DND-41 (cell line): Measurements from ENCODE around the gene EEF2K.

Experiments
- ATAC-seq: fragments of 200-7000 bp; cut with Tn5 transposase; 3 replicates; pipeline ENCODE4 v1.9.1; 2021; ENCODE audit warnings: low read depth; ENCODE audit not compliant: insufficient read depth
- DNase-seq: peaks from one replicate; pipeline ENCODE4 v3.0.0-alpha.2; 2020
- H2AFZ ChIP-seq: 2 replicates; pipeline ENCODE4 v1.6.0; 2012; ENCODE audit warnings: low read depth, low read length
- H3K27ac ChIP-seq: 2 replicates; pipeline ENCODE4 v1.5.1; 2012; ENCODE audit warnings: low read length, inconsistent platforms
- H3K27me3 ChIP-seq: fragments of 200-600 bp; sonication (generic); 2 replicates; pipeline ENCODE4 v1.6.0; 2012; ENCODE audit warnings: low read length, mild to moderate bottlenecking, inconsistent platforms; ENCODE audit not compliant: insufficient read depth, poor library complexity
- H3K36me3 ChIP-seq: 2 replicates; pipeline ENCODE4 v1.5.1; 2012; ENCODE audit warnings: low read length, inconsistent platforms; ENCODE audit not compliant: insufficient read depth
- H3K4me1 ChIP-seq: 2 replicates; pipeline ENCODE4 v1.5.1; 2012; ENCODE audit warnings: mild to moderate bottlenecking, low read length; ENCODE audit not compliant: insufficient read depth
- H3K4me2 ChIP-seq: 2 replicates; pipeline ENCODE4 v1.6.0; 2012; ENCODE audit warnings: mild to moderate bottlenecking, moderate library complexity, low read length, inconsistent platforms; ENCODE audit not compliant: insufficient read depth
- H3K4me3 ChIP-seq, 2 experiments: fragments of 200-600 bp in 1 of 2; shearing (Covaris generic) in 1 of 2; 2 replicates each; pipeline ENCODE4 v1.5.1; 2012 to 2016; ENCODE audit warnings: inconsistent platforms in 2 of 2, low read length in 2 of 2, mild to moderate bottlenecking in 2 of 2, low read depth in 1 of 2, moderate library complexity in 1 of 2
- H3K79me2 ChIP-seq: 2 replicates; pipeline ENCODE4 v1.6.0; 2012; ENCODE audit warnings: low read length, inconsistent platforms; ENCODE audit not compliant: insufficient read depth
- H3K9ac ChIP-seq: 2 replicates; pipeline ENCODE4 v1.6.0; 2012; ENCODE audit warnings: low read depth, mild to moderate bottlenecking, inconsistent platforms, low read length, moderate library complexity
- H3K9me3 ChIP-seq: 2 replicates; pipeline ENCODE4 v1.5.1; 2012; ENCODE audit warnings: low read length, moderate library complexity, mild to moderate bottlenecking, inconsistent platforms; ENCODE audit not compliant: insufficient read depth, severe bottlenecking
- H4K20me1 ChIP-seq: 2 replicates; pipeline ENCODE4 v1.6.0; 2012; ENCODE audit warnings: low read length; ENCODE audit not compliant: insufficient read depth
- EZH2 ChIP-seq: IDR thresholded peaks from 3 replicates; pipeline ENCODE4 v1.6.1; 2012; ENCODE audit warnings: borderline replicate concordance, low read depth, mild to moderate bottlenecking, moderate library complexity, low read length, inconsistent platforms; ENCODE audit not compliant: severe bottlenecking
- TF ChIP-seq, protein P1 (sequence below): IDR thresholded peaks from 2 replicates; pipeline ENCODE4 v1.5.1; 2012; ENCODE audit warnings: borderline replicate concordance, low read length, moderate library complexity, mild to moderate bottlenecking; ENCODE audit not compliant: poor library complexity, severe bottlenecking; ENCODE audit errors: extremely low read depth

EEF2K gene

DNA sequence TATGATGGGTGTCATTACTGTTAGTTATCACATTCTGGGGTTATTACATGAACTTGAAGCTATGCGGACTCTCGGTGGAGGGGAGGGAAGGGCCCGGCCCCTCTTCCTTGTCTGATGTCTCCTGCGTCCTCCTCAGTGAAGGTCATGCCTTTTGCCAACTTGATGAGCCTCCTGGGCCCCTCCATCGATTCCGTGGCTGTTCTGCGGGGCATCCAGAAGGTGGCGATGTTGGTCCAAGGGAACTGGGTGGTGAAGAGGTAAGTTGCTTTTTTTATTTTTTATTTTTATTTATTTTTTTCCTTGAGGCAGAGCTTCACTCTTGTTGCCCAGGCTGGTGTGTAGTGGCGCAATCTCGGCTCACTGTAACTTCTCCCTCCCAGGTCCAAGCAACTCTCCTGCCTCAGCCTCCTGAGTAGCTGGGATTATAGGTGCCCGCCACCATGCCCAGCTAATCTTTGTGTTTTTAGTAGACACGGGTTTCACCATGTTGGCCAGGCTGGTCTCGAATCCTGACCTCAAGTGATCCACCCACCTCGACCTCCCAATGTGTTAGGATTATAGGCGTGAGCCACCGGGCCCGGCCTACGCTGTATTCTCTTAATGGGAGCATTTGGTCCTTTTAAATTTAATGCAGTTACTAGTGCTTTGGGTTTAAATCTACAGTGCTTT lies 112.7 kb downstream of the EEF2K start:
- no peak overlapping the region for H3K4me3 ChIP-seq
- 0 out of 3 replicates have a peak, but pooled peaks have one; percentile 43 for ATAC-seq

DNA sequence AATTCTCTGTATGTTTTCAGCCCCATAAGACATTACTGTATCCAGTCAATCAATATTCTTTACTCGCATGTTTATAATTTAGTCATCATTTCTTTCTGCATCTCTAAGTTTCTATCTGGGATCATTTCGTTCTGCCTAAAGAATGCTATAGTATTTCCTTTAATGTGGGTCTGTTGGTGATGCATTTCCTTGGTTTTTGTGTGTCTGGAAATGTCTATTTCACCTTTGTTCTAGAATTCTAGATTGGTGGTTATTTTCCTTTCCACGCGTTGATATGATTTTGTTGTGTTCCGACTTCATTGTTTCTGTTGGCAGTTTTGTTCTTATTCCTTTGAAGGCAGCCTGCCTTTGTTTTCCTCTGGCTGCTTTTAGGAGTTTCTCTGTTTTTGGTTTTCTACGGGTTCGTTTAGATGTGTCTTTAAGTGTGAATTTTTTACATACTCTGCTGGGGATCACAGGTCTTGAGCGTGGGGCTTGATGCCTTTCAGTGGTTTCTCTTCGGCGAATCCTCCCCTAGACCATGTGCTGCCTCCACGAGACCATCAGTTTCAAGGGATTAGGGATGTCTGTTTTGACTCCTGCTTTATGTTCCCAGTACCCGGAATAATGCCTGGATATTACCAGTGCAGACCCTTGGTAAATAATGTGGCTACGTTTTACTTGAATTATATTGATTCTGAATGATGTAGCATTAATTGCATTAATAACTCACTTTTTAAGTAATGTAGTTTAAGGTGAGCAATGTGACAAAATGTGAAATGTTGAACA lies 114.7 kb downstream of the EEF2K start:
- Histone ChIP-seq H4K20me1 (peaks cover 35% of the 10 kb centered on the region), H3K4me1 (no peaks in the 10 kb centered on the region), H3K9ac (no peak overlapping the region), H3K4me3 (no peak overlapping the region), H3K36me3 (peaks cover 97% of the 10 kb centered on the region), H3K9me3 (no peaks in the 10 kb centered on the region), H2AFZ (no peak overlapping the region), H3K27ac (no peak overlapping the region), H3K27me3 (no peaks in the 10 kb centered on the region), H3K4me2 (no peak overlapping the region), H3K79me2 (peaks cover 11% of the 10 kb centered on the region; the same call in 1 of the 2 replicates)
- ATAC-seq (no peak), DNase-seq (no peak)
- TF ChIP-seq, protein P1, sequence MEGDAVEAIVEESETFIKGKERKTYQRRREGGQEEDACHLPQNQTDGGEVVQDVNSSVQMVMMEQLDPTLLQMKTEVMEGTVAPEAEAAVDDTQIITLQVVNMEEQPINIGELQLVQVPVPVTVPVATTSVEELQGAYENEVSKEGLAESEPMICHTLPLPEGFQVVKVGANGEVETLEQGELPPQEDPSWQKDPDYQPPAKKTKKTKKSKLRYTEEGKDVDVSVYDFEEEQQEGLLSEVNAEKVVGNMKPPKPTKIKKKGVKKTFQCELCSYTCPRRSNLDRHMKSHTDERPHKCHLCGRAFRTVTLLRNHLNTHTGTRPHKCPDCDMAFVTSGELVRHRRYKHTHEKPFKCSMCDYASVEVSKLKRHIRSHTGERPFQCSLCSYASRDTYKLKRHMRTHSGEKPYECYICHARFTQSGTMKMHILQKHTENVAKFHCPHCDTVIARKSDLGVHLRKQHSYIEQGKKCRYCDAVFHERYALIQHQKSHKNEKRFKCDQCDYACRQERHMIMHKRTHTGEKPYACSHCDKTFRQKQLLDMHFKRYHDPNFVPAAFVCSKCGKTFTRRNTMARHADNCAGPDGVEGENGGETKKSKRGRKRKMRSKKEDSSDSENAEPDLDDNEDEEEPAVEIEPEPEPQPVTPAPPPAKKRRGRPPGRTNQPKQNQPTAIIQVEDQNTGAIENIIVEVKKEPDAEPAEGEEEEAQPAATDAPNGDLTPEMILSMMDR, result no peak

More for the DNA sequence above, 112.7 kb downstream of the EEF2K start:
- peaks cover 95% of the 10 kb centered on the region for H3K36me3 ChIP-seq
- no peak overlapping the region for H2AFZ ChIP-seq
- peak; percentile 51 for DNase-seq
- H3K4me1 ChIP-seq, result no peaks in the 10 kb centered on the region
- no peak overlapping the region for H3K27ac ChIP-seq
- no peaks in the 10 kb centered on the region for H3K9me3 ChIP-seq
- peaks cover 11% of the 10 kb centered on the region; the same call in 1 of the 2 replicates for H3K79me2 ChIP-seq
- peaks cover 28% of the 10 kb centered on the region for H4K20me1 ChIP-seq
- H3K9ac ChIP-seq, result no peak overlapping the region
- no peak for TF ChIP-seq EZH2
- TF ChIP-seq, protein P1, result peak; percentile 70
- H3K27me3 ChIP-seq, result no peaks in the 10 kb centered on the region
- H3K4me2 ChIP-seq, result no peak overlapping the region

DNA sequence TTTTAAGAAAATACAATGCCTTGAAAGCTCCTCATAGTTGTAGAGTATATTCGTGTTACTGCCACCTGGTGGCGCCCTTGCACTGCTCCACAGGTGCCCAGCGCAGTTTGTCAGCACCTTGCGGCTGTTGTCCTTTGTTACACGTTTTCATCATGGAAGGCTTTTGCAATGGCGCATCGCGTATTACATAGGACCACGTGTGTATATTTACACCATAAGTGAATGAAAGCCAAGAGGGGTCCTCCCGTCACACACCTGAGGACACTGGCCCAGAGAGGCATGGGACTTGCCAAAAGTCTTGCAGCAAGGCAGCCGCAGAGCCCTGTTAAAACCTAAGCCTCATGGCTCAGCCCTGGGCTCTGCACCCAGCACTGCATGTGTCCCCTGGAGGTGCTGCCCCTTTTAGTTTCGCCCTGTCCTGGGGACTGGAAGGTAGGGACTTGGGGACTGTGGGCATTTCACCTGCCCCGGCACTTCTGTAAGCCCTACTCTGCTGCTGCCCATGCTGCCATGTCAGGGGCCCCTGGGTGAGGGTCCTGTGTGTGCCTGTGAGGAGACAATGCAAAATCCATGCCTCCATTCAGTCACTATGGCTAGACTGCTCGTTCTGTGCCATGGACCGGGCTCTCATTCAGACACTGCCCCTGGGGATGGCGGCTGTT lies 115.4 kb downstream of the EEF2K start:
- TF ChIP-seq, protein P1, result peak; percentile 83
- TF ChIP-seq EZH2, result no peak
- peak; percentile 52 for DNase-seq
- Histone ChIP-seq H4K20me1 (peaks cover 33% of the 10 kb centered on the region), H3K9me3 (no peaks in the 10 kb centered on the region), H3K4me2 (no peak overlapping the region), H3K4me3 (no peak overlapping the region), H2AFZ (no peak overlapping the region), H3K4me1 (no peaks in the 10 kb centered on the region), H3K27ac (no peak overlapping the region), H3K27me3 (no peaks in the 10 kb centered on the region), H3K9ac (no peak overlapping the region), H3K79me2 (peaks cover 11% of the 10 kb centered on the region; the same call in 1 of the 2 replicates), H3K36me3 (peaks cover 97% of the 10 kb centered on the region)
- peak; percentile 70; the same call in 2 of the 3 replicates for ATAC-seq
